NCI-H510A (cell line): ENCODE measurements around the gene PGRMC2.

Experiments used
- DNase-seq: peaks from one replicate; lab custom pipeline; 2025; lab: John Stamatoyannopoulos, UW

The PGRMC2 gene

DNA sequence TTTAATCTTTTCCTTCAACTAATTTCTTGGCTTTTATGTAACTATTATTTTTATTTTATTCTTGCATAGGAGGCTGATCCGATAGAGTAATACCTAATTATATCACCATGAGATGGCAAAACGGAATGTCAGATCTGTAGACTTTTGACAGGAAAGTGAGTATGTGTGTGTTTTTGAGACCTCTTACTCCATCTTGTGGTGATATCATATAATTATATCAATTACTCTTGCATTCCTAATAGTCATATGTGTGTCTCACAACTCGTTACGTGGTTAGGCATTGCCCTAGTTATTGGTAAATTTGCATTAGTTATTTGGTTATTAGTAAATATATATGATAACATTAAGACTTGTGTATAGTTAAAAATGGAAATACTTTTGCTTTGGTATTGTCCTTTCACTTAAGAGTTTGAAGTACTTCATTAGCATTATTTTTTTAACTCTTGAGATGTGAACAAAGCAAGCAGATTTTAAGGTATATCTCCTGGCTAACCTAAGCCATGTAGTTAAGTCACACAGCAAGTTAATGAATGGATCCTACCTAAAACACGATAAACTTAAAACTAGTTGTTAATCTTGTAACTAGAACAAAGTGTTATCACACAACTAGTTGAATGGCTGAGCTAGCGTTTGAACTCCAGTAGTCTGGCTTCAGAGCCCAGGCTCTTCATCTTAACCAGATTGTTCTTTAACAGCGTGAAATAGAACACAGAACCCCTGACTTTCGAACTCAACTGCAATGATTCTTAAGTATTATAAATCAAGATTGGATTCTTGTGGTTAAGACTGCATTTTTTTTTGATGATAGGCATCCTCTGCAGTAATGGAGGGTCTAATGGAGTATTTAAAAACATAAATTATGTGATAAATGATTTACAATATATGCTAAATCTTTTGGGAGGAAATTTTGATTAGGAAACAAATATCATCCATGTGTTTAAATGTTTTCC is 67.1 kb downstream of the PGRMC2 start:
- DNase-seq = no peak
